PC-9 (cell line): ENCODE results near the gene PITPNM1. TPM values are rescaled to one million over a fixed set of nuclear protein-coding genes. Genes with fewer than 3 reads are reported as not detected.
A peak's percentile ranks its signal among the peaks of the same experiment; 100 is the strongest.

Experiments used
- BruUV-seq: library from RNA; stranded (reverse); fragments of 400-500 nt; replicated peaks from 2 replicates; lab custom pipeline; 2021; lab: Mats Ljungman, UMichigan
- CTCF ChIA-PET: fragments of 300-600 bp; sonication (Branson Sonifier 250); formaldehyde crosslinking; loops from one replicate; lab custom pipeline; 2022; ENCODE audit warnings: antibody characterized with exemption; lab: Charles Lee
- POLR2A ChIA-PET: fragments of 300-600 bp; sonication (Branson Sonifier 250); formaldehyde crosslinking; loops from one replicate; lab custom pipeline; 2022; ENCODE audit warnings: antibody characterized with exemption; ENCODE audit not compliant: unreplicated experiment; lab: Charles Lee
- DNase-seq, 2 experiments: peaks; one replicate each; pipeline versions ENCODE4 v3.0.0 to v3.0.0-alpha.2; 2015 to 2022; ENCODE audit warnings: mixed read lengths in 1 of 2
- H2AFZ ChIP-seq: fragments of 200-600 bp; sonication (generic); 2 replicates; pipeline ENCODE4 v1.8.1; 2017; ENCODE audit warnings: antibody characterized with exemption
- H3F3A ChIP-seq: fragments of 200-600 bp; sonication (generic); 2 replicates; pipeline ENCODE4 v1.8.1; 2017; ENCODE audit warnings: antibody characterized with exemption, mild to moderate bottlenecking, low read depth; ENCODE audit not compliant: insufficient read depth
- H3K27ac ChIP-seq: fragments of 200-600 bp; sonication (generic); 2 replicates; pipeline ENCODE4 v1.6.1; 2016; ENCODE audit warnings: mixed run types
- H3K27me3 ChIP-seq: fragments of 200-600 bp; sonication (generic); 2 replicates; pipeline ENCODE4 v1.6.1; 2016; ENCODE audit warnings: low read depth, mixed run types; ENCODE audit not compliant: insufficient read depth
- H3K36me3 ChIP-seq: fragments of 200-600 bp; sonication (generic); 2 replicates; pipeline ENCODE4 v1.6.1; 2016; ENCODE audit warnings: low read depth, mixed run types
- H3K4me1 ChIP-seq: fragments of 200-600 bp; sonication (generic); replicated peaks from 2 replicates; pipeline ENCODE4 v1.6.1; 2016; ENCODE audit warnings: mixed run types; ENCODE audit not compliant: insufficient read depth
- H3K4me2 ChIP-seq: fragments of 200-600 bp; sonication (generic); 2 replicates; pipeline ENCODE4 v1.6.1; 2017; ENCODE audit warnings: mixed run types
- H3K4me3 ChIP-seq: fragments of 200-600 bp; sonication (generic); 2 replicates; pipeline ENCODE4 v1.6.1; 2016; ENCODE audit warnings: mixed run types
- H3K79me2 ChIP-seq: fragments of 200-600 bp; sonication (generic); 2 replicates; pipeline ENCODE4 v1.6.1; 2017; ENCODE audit warnings: low read depth, mixed run types
- H3K9me2 ChIP-seq: fragments of 200-600 bp; sonication (generic); 2 replicates; pipeline ENCODE4 v1.8.1; 2017; ENCODE audit warnings: mild to moderate bottlenecking; ENCODE audit not compliant: insufficient read depth
- H3K9me3 ChIP-seq: fragments of 200-600 bp; sonication (generic); 2 replicates; pipeline ENCODE4 v1.8.1; 2016; ENCODE audit warnings: low read depth; ENCODE audit not compliant: insufficient read depth
- H4K20me1 ChIP-seq: fragments of 200-600 bp; sonication (generic); 2 replicates; pipeline ENCODE4 v1.8.1; 2017; ENCODE audit not compliant: insufficient read depth
- EZH2 ChIP-seq: fragments of 200-600 bp; sonication (generic); IDR thresholded peaks from 2 replicates; pipeline ENCODE4 v1.8.0; 2017; ENCODE audit warnings: antibody characterized with exemption, low read depth
- intact Hi-C: fragments of 100-400 bp; cut with micrococcal nuclease; formaldehyde crosslinking; loops from one replicate; pipeline ENCODE4 v1.10.0; 2022; ENCODE audit not compliant: unreplicated experiment
- total RNA-seq: library from RNA; stranded (reverse); gene quantifications from 2 replicates; pipeline ENCODE4 v1.2.3, GENCODE V29; 2021
- TF ChIP-seq, protein P1 (sequence below): fragments of 200-600 bp; sonication (generic); conservative IDR thresholded peaks from 2 replicates; pipeline ENCODE4 v1.6.1; 2017; ENCODE audit warnings: mixed run types, antibody characterized with exemption, mild to moderate bottlenecking, moderate library complexity

The PITPNM1 gene
- total RNA-seq, 1 experiment from 2014 or later = 84.0 TPM

- Histone ChIP-seq H3K4me3 (peak overlapping the region; percentile 93), H3K79me2 (peaks cover 41% of the 10 kb centered on the region), H3F3A (peaks cover 43% of the 10 kb centered on the region), H3K36me3 (no peaks in the 10 kb centered on the region), H3K27me3 (no peaks in the 10 kb centered on the region), H4K20me1 (no peaks in the 10 kb centered on the region), H3K9me3 (no peaks in the 10 kb centered on the region), H2AFZ (peak overlapping the region; percentile 71), H3K27ac (peak overlapping the region; percentile 96), H3K4me2 (peak overlapping the region; percentile 88), H3K4me1 (peaks cover 45% of the 10 kb centered on the region), H3K9me2 (no peaks in the 10 kb centered on the region)
- TF ChIP-seq, protein P1, sequence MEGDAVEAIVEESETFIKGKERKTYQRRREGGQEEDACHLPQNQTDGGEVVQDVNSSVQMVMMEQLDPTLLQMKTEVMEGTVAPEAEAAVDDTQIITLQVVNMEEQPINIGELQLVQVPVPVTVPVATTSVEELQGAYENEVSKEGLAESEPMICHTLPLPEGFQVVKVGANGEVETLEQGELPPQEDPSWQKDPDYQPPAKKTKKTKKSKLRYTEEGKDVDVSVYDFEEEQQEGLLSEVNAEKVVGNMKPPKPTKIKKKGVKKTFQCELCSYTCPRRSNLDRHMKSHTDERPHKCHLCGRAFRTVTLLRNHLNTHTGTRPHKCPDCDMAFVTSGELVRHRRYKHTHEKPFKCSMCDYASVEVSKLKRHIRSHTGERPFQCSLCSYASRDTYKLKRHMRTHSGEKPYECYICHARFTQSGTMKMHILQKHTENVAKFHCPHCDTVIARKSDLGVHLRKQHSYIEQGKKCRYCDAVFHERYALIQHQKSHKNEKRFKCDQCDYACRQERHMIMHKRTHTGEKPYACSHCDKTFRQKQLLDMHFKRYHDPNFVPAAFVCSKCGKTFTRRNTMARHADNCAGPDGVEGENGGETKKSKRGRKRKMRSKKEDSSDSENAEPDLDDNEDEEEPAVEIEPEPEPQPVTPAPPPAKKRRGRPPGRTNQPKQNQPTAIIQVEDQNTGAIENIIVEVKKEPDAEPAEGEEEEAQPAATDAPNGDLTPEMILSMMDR = no peak
- ChIA-PET CTCF (interaction anchor here (0.8 kb wide), 1 partner anchor 112 kb away, joined by 4 read pairs; the partner anchor contains the start of gene POLD4), POLR2A (interaction anchor here (0.6 kb wide), 2 partner anchors 44 to 169 kb away, joined by 3 to 18 read pairs; no protein-coding TSS in a partner anchor)
- peak; percentile 22 to 84 for DNase-seq
- intact Hi-C loops = loop anchor here (5.0 kb wide), 2 partner anchors 113 to 117 kb away; partner anchors contain the start of genes GSTP1 and POLD4
- BruUV-seq = no TSS peak
Observed at GRCh38 chr11:67465189-67465510, 40.0 kb downstream of the PITPNM1 start.

- DNase-seq = peak; percentile 91 to 95
- POLR2A ChIA-PET = interaction anchor here (0.6 kb wide), 1 partner anchor 43 kb away, joined by 3 read pairs; no protein-coding TSS in a partner anchor
Observed at GRCh38 chr11:67464411-67465188, 40.6 kb downstream of the PITPNM1 start.

DNA sequence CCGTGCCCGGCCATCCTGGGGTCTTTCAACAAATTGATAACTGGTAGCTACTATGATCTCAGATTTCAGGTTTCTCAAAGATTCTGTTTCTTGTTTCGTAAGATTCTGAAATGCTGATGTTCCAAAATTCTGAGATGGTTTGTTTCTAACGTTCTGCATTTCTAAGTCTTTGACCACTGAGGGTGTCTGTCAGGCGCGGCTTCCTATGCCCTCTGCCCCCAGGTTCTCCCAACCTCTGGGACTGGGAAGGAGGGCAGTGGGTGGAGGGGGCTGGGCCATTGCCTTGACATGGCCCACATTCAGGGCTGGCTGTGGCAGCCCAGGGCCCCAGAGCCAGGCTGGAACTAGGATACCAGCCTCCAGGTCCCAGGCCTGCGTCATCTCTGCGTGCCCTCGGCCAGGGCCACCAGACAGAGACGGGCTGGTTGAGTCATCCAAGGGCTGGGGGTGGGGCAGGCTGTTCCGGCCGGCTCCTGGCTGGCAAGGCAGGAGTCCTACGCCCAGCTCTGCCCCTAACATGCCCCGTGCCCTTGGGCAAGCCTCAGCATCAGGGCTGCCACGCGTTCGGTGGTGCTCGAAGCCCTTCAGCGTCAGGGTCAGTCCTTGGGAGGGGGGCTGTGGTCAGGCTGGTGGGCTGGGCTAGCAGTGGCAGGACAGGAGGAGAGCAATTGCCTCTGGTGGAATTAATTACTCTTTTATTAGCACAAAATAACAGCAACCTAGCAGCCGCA lies 41.3 kb downstream of the PITPNM1 start:
- intact Hi-C loops = loop anchor here (1.0 kb wide), 1 partner anchor 21 kb away; the partner anchor contains the start of gene CORO1B
- TF ChIP-seq, protein P1 = no peak
- no peak for TF ChIP-seq EZH2
- Histone ChIP-seq H3K27me3 (no peaks in the 10 kb centered on the region), H2AFZ (peak overlapping the region; percentile 82), H3K79me2 (peaks cover 40% of the 10 kb centered on the region), H3K4me1 (peaks cover 40% of the 10 kb centered on the region), H3F3A (peaks cover 53% of the 10 kb centered on the region), H3K36me3 (no peaks in the 10 kb centered on the region), H3K9me2 (no peaks in the 10 kb centered on the region), H3K27ac (peak overlapping the region; percentile 96), H3K4me3 (peak overlapping the region; percentile 93), H4K20me1 (no peaks in the 10 kb centered on the region), H3K9me3 (no peaks in the 10 kb centered on the region), H3K4me2 (peak overlapping the region; percentile 88)
- DNase-seq = peak; percentile 88 to 91
- POLR2A ChIA-PET = no interaction called here
- TSS peak; percentile 50 for BruUV-seq
- CTCF ChIA-PET = interaction anchor here (0.6 kb wide), 1 partner anchor 107 kb away, joined by 5 read pairs; no protein-coding TSS in a partner anchor

More at GRCh38 chr11:67464411-67465188, 40.6 kb downstream of the PITPNM1 start:
- intact Hi-C loops = loop anchor here (1.0 to 5.0 kb wide), 3 partner anchors 21 to 118 kb away; partner anchors contain the start of genes CORO1B, GSTP1 and POLD4
- TSS peak; percentile 68 for BruUV-seq
- H3K4me1 ChIP-seq = peaks cover 42% of the 10 kb centered on the region
- CTCF ChIA-PET = interaction anchor here (0.8 kb wide), 1 partner anchor 111 kb away, joined by 4 read pairs; the partner anchor contains the start of gene POLD4
- peaks cover 48% of the 10 kb centered on the region for H3F3A ChIP-seq
- peak overlapping the region; percentile 82 for H2AFZ ChIP-seq
- no peaks in the 10 kb centered on the region for H3K9me2 ChIP-seq
- H3K36me3 ChIP-seq = no peaks in the 10 kb centered on the region
- TF ChIP-seq EZH2 = no peak
- TF ChIP-seq, protein P1 = no peak; the same call in 1 of the 2 replicates
- peak overlapping the region; percentile 93 for H3K4me3 ChIP-seq
- H3K27me3 ChIP-seq = no peaks in the 10 kb centered on the region
- H3K4me2 ChIP-seq = peak overlapping the region; percentile 88
- H3K9me3 ChIP-seq = no peaks in the 10 kb centered on the region
- peak overlapping the region; percentile 96 for H3K27ac ChIP-seq
- H4K20me1 ChIP-seq = no peaks in the 10 kb centered on the region
- H3K79me2 ChIP-seq = peaks cover 41% of the 10 kb centered on the region
